ENCODE results near the gene TROAP.
"Not testable (repeated sequence)": the region's sequence is repeated elsewhere in the genome, so short reads cannot be mapped to it uniquely, and the experiment has no call there.

The TROAP gene

DNA sequence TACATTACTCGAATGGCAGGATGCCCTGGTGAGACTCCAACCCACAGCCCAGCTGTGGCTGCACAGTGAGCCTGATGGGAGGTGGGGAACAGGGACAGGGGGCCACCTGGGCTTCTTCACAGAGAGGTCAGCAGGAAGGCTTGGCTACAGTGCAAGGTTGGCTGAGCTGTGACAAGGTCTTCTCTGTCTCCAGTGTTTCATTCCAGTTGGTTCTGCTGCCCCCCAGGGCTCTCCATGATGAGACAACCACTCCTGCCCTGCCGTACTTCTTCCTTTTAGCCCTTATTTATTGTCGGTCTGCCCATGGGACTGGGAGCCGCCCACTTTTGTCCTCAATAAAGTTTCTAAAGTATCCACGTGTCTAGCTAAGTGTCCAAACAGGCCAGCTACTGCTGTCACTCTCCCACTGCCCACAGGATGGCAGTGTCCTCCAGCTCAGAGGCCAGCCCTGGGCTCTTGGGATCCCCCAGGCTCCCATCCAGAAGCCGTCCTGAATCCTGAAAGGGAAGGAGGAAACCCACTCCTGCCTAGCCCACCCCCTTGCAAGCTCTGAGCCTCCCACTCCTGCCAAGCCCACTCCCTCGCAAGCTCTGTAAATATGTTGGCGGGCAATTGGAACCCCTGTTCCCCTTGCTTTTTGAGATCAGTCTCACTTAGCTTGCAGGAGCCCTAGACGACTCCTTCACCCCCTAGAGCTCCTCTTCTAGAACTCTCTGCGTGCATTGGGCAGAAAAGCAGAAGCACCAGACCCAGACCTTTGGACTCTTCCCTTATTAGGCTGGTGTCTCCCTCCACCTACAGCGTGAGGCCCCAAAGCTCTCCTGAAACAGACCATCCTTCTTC, 8.5 kb downstream of the TROAP start:
- H3K4me3 ChIP-seq (ENCODE audit: low read depth, low read length): no peak overlapping the region
- TF ChIP-seq, protein P1, sequence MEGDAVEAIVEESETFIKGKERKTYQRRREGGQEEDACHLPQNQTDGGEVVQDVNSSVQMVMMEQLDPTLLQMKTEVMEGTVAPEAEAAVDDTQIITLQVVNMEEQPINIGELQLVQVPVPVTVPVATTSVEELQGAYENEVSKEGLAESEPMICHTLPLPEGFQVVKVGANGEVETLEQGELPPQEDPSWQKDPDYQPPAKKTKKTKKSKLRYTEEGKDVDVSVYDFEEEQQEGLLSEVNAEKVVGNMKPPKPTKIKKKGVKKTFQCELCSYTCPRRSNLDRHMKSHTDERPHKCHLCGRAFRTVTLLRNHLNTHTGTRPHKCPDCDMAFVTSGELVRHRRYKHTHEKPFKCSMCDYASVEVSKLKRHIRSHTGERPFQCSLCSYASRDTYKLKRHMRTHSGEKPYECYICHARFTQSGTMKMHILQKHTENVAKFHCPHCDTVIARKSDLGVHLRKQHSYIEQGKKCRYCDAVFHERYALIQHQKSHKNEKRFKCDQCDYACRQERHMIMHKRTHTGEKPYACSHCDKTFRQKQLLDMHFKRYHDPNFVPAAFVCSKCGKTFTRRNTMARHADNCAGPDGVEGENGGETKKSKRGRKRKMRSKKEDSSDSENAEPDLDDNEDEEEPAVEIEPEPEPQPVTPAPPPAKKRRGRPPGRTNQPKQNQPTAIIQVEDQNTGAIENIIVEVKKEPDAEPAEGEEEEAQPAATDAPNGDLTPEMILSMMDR (IDR thresholded peaks at IDR 0.05; ENCODE audit: low read depth, low read length): peak; percentile 76

DNA sequence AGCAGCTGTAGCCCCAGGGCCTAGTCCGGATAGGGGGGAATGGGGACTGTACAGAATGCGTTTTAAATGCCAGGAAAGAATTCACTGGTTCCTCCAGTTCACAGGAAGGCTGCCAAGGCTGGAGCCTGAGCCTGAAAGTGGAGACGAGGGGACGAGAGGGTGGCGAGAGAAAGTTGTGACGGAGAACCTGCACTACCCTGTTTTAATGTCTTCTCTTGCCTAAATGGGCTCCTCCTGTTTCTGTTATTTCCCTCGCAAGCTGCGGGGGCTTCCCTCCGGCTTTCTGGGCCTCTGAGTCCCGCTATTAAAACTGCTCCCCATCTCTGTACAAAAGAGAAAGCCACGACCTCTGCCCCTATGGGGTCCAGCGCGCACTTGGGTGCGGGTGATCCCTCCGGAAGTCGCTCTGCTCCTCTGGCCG, 9.4 kb downstream of the TROAP start:
- no peak overlapping the region for H3K4me3 ChIP-seq (ENCODE audit: low read depth, low read length)
- TF ChIP-seq, protein P1 (IDR thresholded peaks at IDR 0.05; ENCODE audit: low read depth, low read length): no peak

DNA sequence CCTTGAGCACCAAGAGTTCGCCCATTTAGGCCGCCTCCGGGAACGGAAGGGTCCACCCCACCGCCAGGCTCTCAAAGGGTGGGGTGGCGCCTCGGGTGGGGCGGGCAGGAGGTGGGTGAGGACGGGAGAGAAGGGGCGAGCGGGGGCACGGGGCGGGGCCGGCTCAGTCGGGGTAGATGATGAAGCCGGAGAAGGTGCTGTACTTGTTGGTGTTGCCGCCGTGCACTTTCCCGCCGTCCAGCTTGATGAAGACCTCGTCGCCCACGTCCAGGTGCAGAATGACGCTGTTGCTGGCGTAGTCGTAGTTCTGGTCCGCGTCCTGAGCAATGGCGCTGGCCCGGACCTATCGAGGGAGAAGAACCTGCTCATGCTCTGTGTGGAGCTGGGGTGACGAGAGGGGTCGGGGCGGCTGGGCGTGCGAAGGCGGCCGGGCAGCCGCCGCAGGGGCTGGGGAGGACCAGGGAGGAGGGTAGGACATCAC, 9.9 kb downstream of the TROAP start:
- no peak overlapping the region for H3K4me3 ChIP-seq (ENCODE audit: low read depth, low read length)
- TF ChIP-seq, protein P1 (IDR thresholded peaks at IDR 0.05; ENCODE audit: low read depth, low read length): no peak

DNA sequence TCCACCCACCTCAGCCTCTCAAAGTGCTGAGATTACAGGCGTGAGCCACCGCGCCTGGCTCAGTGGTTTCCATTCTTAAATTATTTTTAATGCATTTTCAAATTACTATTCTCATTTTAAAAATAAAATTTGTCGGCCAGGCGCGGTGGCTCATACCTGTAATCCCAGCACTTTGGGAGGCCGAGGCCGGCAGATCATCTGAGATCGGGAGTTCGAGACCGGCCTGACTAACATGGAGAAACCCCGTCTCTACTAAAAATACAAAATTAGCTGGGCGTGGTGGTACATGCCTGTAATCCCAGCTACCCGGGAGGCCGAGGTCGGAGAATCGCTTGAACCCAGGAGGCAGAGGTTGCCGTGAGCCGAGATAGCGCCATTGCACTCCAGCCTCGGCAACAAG, 10.7 kb downstream of the TROAP start:
- H3K4me3 ChIP-seq (ENCODE audit: low read depth, low read length): not testable (repeated sequence)

DNA sequence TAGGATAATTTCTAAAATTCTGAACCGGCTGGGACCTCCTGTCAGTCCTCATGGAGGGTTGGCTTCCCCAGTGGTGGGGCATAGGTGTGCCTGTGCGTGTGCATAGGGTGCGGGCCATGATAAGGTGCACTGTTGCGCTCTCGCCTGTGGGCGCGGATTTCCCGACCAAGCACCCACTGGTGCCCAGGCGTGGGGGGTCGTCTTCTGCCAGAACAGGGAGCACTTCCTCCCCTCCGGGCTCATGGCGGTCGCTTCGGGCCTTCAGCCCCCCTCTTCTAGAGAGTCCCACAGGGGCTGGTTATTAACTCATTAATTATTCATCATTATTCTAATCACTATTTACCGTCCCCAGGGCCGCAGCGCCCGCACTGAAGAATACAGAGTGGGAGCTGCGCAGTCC, 11.2 kb downstream of the TROAP start:
- TF ChIP-seq, protein P1 (IDR thresholded peaks at IDR 0.05; ENCODE audit: low read depth, low read length): no peak
- H3K4me3 ChIP-seq (ENCODE audit: low read depth, low read length): no peak overlapping the region

DNA sequence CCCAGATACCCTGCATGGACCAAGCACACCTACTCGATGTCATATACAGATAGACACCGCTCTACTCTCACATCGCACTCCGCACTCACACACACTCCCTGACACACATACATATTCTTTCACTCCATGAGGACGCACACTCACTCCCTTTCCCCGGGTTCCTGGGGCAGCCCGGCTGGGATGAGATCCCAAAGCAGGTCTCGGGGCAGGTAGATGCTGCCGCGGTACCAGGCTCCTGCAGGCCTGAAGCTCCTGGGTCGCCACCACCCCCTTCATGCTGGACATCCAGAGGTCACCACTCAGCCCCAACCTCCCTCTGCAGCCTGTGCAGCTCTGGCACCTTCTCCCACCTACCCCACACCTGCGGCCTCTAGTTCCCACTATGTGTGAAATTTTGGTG, 11.6 kb downstream of the TROAP start:
- H3K4me3 ChIP-seq (ENCODE audit: low read depth, low read length): no peak overlapping the region
- TF ChIP-seq, protein P1 (IDR thresholded peaks at IDR 0.05; ENCODE audit: low read depth, low read length): no peak

DNA sequence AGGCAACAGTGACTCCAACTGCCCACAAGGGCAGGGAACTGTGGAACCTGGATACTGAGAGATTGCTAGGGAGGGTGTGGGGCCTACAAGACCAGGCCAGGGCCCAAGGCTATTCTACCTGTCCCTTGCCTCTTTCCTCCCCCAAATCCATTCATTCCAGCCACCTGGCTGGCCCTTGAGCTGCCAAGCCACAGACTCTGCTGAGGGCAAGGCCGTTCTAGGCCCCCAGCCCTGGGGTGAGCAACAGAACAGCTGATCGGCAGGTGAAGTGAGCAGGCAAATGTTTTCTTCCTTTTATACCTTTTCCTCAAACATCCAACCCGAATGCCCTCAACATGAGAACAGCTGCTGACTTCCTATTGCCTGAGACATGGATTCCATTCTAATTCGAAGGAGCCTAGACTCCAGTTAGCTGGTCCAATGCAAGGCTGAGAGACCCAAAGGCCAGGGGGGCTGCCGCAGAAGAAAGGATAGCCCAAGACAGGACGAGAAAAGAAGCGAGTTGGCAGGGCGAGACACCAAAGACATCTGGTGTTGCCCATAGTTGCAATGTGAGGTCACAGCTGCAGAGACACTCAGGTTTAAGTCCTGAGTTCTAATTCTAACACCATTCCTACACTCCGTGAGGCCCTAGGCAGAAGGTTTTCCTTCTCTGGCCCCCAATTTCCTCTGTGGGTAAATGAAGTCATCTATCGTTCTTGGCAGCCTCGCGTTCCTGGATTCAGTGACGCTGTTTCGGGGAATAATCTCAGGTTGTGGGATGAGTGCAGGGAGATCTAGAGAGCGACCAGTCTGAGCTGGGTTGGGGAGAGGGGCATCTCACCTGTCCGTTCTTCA, 12.3 kb downstream of the TROAP start:
- TF ChIP-seq, protein P1 (IDR thresholded peaks at IDR 0.05; ENCODE audit: low read depth, low read length): no peak
- no peak overlapping the region for H3K4me3 ChIP-seq (ENCODE audit: low read depth, low read length)
